ENCODE data around the gene SUPT6H. TPM values are rescaled to one million over a fixed set of nuclear protein-coding genes. Genes with fewer than 3 reads are reported as not detected.

The SUPT6H gene
- total and polyA plus RNA-seq, 2 of the 8 experiments (the other 6 are each of a cell fraction or from before 2014, with no cell fraction given): 32.0 to 59.9 TPM

DNA sequence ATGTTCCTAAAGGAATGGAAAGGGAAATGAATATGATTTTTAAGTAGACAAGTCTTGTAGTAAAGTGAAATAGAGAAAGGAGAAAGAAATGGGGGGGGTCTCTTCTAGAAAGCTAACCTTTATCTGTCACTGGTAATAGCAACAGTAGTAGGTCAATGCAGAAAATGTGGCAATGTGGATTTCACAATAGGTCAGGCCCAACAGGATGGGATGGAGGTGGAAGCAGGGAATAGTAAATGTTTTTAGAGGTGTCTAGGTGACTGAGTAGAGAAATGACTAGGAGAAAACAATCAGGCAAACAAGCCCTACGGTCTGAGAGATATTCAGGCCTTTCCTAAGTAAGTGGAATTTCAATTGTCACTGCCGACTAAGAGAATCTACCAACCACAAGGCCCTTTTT lies 42.0 kb upstream of the SUPT6H start:
- ChIA-PET POLR2A (ENCODE audit: partially characterized antibody) (interaction anchor here (0.9 to 14.8 kb wide), 5 partner anchors 8 to 90 kb away, joined by 3 to 163 read pairs (median 4); no protein-coding TSS in a partner anchor), CTCF (ENCODE audit: partially characterized antibody) (interaction anchor here (0.6 to 2.1 kb wide), 3 partner anchors 10 to 172 kb away, joined by 3 to 11 read pairs (median 5); no protein-coding TSS in a partner anchor)
- Histone ChIP-seq H3K23me2 (ENCODE audit: low read depth, low read length) (no peaks in the 10 kb centered on the region), H2BK12ac (ENCODE audit: low read depth, low read length) (no peak overlapping the region), H3K4me2 (ENCODE audit: insufficient read depth in 1 of 2, low read depth in 2 of 2, low read length in 2 of 2) (no peak overlapping the region), H4K91ac (replicated peaks; ENCODE audit: insufficient read length, low read length) (no peak overlapping the region), H2AFZ (ENCODE audit: low read length) (no peak overlapping the region), H4K8ac (ENCODE audit: extremely low read depth, insufficient read depth, low read length) (no peak overlapping the region), H2BK5ac (ENCODE audit: low read depth, low read length) (no peak overlapping the region), H4K20me1 (replicated peaks in 1 of 2; ENCODE audit: control insufficient read depth in 1 of 2, insufficient read depth in 2 of 2, low read length in 2 of 2) (peaks cover 2 to 6% of the 10 kb centered on the region in 2 experiments), H3K79me2 (ENCODE audit: control insufficient read depth in 1 of 2, insufficient read depth in 2 of 2, low read length in 2 of 2) (no peaks in the 10 kb centered on the region), H3K4me3 (ENCODE audit: extremely low read depth in 1 of 4, insufficient read depth in 2 of 4, low read depth in 3 of 4, low read length in 4 of 4) (no peak overlapping the region), H2BK120ac (replicated peaks; ENCODE audit: low read depth, low read length) (no peak overlapping the region), H3K27ac (ENCODE audit: low read depth, low read length) (no peak overlapping the region), H2BK15ac (ENCODE audit: low read length) (no peak overlapping the region), H3K4me1 (replicated peaks in 1 of 4; ENCODE audit: control insufficient read depth in 3 of 4, insufficient read depth in 4 of 4, low read length in 3 of 4) (no peaks in the 10 kb centered on the region), H3K9me3 (ENCODE audit: insufficient read depth in 2 of 2, low read depth in 1 of 2, low read length in 1 of 2) (no peaks in the 10 kb centered on the region), H3K79me1 (ENCODE audit: low read depth, low read length) (0 out of 2 replicates have a peak, but pooled peaks cover 2% of the 10 kb centered on the region), H4K5ac (ENCODE audit: insufficient read length, low read depth, low read length) (no peak overlapping the region), H3K27me3 (replicated peaks in 1 of 4; ENCODE audit: control insufficient read depth in 3 of 4, extremely low read depth in 1 of 4, insufficient read depth in 3 of 4, low read length in 3 of 4) (no peaks in the 10 kb centered on the region), H3K4ac (replicated peaks; ENCODE audit: insufficient read length, low read depth, low read length) (no peak overlapping the region), H2BK20ac (ENCODE audit: low read length) (no peak overlapping the region), H2AK5ac (ENCODE audit: low read depth, low read length) (no peak overlapping the region), H3K36me3 (ENCODE audit: control insufficient read depth in 2 of 4, insufficient read depth in 4 of 4, low read length in 3 of 4) (peaks cover 66 to 95% (median 87%) of the 10 kb centered on the region in 4 experiments), H3K14ac (ENCODE audit: insufficient read length) (no peak overlapping the region), H3K23ac (ENCODE audit: insufficient read length) (no peak overlapping the region), H3K56ac (replicated peaks; ENCODE audit: insufficient read length, low read depth, low read length) (no peak overlapping the region), H3K9ac (replicated peaks in 1 of 4; ENCODE audit: extremely low read depth in 1 of 4, low read depth in 3 of 4, low read length in 3 of 4) (no peak overlapping the region), H3K18ac (ENCODE audit: extremely low read depth, low read length) (no peak overlapping the region)
- WGBS, 2 experiments (ENCODE audit: extremely low coverage in 1 of 2, insufficient coverage in 1 of 2, insufficient read length in 1 of 2, insufficient replicate concordance in 2 of 2, low coverage in 1 of 2, low lambda C conversion rate in 2 of 2, missing lambda C conversion rate in 1 of 2): 100% methylated on average over 2 of the region's 2 CpGs; no CpG with 5 or more reads in 1 of the 2 experiments
- FAIRE-seq (no peak), DNase-seq (ENCODE audit: low read depth in 1 of 2, low spot score in 2 of 2) (no peak)
- TF ChIP-seq RXRA (IDR thresholded peaks at IDR 0.05; ENCODE audit: insufficient read depth, low read depth, low read length) (no peak), RFX5 (IDR thresholded peaks at IDR 0.05; ENCODE audit: borderline replicate concordance, low read depth, low read length) (no peak), CHD1 (IDR thresholded peaks at IDR 0.05; ENCODE audit: low read depth, low read length) (no peak), SP2 (IDR thresholded peaks at IDR 0.05; ENCODE audit: low read length) (no peak), HDAC6 (IDR thresholded peaks at IDR 0.05; ENCODE audit: low read depth, low read length) (no peak), TBP (IDR thresholded peaks at IDR 0.05; ENCODE audit: low read depth, low read length) (no peak), TCF12 (IDR thresholded peaks at IDR 0.05; ENCODE audit: low read depth, low read length) (no peak), TEAD4 (IDR thresholded peaks at IDR 0.05; ENCODE audit: low read depth, low read length) (no peak), SAP30 (IDR thresholded peaks at IDR 0.05; ENCODE audit: insufficient read depth, insufficient replicate concordance, low read length) (no peak)
- TF ChIP-seq, protein P1, sequence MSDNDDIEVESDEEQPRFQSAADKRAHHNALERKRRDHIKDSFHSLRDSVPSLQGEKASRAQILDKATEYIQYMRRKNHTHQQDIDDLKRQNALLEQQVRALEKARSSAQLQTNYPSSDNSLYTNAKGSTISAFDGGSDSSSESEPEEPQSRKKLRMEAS (IDR thresholded peaks at IDR 0.05): no peak
- TF ChIP-seq, protein P2, sequence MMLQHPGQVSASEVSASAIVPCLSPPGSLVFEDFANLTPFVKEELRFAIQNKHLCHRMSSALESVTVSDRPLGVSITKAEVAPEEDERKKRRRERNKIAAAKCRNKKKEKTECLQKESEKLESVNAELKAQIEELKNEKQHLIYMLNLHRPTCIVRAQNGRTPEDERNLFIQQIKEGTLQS (IDR thresholded peaks at IDR 0.05; ENCODE audit: insufficient read depth, low read depth, low read length): no peak

Data from H1 (cell line).